AG10803 (cell line): Measurements from ENCODE around the gene AMTN.
"Not testable (repeated sequence)": the region's sequence is repeated elsewhere in the genome, so short reads cannot be mapped to it uniquely, and the experiment has no call there.

Experiments used
- DNase-seq: peaks from one replicate; pipeline ENCODE4 v3.0.0; 2010; ENCODE audit warnings: low read depth
- H3K4me3 ChIP-seq: 2 replicates; pipeline ENCODE4 v1.5.1; 2011; ENCODE audit warnings: mild to moderate bottlenecking, low read length, control low read depth
- TF ChIP-seq, protein P1 (sequence below): conservative IDR thresholded peaks from 2 replicates; pipeline ENCODE4 v1.5.1; 2011; ENCODE audit warnings: mild to moderate bottlenecking, low read length, control low read depth, inconsistent platforms

AMTN gene

DNA sequence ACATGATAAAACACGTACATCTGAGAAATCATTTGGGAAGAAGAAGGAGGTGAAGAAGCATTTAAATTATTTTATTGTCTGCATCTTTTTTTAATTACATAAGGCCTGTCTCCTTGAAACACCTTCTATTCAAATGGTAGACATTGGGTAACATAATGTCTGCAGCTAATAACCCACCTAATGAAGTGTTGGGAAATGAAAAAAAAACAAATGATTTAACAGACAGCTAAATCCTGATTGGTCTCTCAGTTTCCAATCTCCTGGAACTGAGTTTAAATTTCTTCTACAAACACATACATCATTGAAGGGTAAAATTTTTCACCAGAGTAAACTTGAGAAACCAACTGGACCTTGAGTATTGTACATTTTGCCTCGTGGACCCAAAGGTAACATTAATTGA, at the start of gene AMTN:
TSS of gene AMTN (plus strand) at position 301 of the 400 bp plus-strand sequence. CDS start 209 bp downstream, outside the sequence.
- TF ChIP-seq, protein P1, sequence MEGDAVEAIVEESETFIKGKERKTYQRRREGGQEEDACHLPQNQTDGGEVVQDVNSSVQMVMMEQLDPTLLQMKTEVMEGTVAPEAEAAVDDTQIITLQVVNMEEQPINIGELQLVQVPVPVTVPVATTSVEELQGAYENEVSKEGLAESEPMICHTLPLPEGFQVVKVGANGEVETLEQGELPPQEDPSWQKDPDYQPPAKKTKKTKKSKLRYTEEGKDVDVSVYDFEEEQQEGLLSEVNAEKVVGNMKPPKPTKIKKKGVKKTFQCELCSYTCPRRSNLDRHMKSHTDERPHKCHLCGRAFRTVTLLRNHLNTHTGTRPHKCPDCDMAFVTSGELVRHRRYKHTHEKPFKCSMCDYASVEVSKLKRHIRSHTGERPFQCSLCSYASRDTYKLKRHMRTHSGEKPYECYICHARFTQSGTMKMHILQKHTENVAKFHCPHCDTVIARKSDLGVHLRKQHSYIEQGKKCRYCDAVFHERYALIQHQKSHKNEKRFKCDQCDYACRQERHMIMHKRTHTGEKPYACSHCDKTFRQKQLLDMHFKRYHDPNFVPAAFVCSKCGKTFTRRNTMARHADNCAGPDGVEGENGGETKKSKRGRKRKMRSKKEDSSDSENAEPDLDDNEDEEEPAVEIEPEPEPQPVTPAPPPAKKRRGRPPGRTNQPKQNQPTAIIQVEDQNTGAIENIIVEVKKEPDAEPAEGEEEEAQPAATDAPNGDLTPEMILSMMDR, result no peak
- DNase-seq, result no peak

DNA sequence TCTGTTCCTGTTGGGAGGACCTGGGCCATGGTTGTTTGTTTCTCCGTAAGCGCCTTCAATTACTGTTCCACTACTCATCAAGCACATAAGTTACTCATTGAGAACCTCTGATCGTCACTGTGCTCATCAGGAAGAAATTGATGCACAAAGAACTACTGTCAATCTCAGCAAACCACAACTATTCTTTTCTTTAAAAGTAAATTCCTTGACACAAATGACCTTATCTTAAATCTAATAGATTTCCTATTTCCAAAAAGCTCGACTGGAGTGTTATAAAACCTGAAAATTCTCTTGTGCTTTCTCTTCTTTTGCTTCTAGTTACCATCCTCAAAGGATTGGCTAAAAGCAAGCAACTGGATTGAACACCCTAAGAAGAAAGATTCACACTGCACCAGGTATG, 46.5 kb upstream of the AMTN start, which contains the start of gene MUC7:
TSS of gene MUC7 (plus strand) at position 301 of the 400 bp plus-strand sequence. CDS start 1,825 bp downstream, outside the sequence.
- TF ChIP-seq, protein P1, result no peak
- H3K4me3 ChIP-seq, result no peak within 1 kb of the TSS
- DNase-seq, result no peak

More for the DNA sequence above, at the start of gene AMTN:
- H3K4me3 ChIP-seq, result no peak within 1 kb of the TSS

DNA sequence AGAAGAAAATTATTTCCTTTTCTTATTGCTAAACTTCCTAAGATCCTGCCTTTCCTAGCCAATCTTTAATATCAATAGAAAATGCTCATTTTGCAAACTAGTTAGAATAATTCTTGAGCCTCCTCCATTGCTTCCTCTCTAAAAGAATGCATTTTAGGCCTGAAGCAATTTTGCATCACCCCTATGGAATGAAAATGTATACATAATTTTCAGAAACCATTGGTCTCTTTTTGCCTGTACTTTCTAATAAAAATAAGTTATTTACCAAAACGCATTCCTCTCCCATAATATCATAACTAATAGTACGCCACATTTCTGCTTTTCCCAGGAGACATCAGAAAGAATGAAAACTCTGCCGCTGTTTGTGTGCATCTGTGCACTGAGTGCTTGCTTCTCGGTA, 44.7 kb upstream of the AMTN start:
- TF ChIP-seq, protein P1, result no peak
- H3K4me3 ChIP-seq, result no peak overlapping the region
- no peak for DNase-seq

- TF ChIP-seq, protein P1, result no peak
These were observed 29.6 kb upstream of the AMTN start for GRCh38 chr4:70488748-70489147.

DNA sequence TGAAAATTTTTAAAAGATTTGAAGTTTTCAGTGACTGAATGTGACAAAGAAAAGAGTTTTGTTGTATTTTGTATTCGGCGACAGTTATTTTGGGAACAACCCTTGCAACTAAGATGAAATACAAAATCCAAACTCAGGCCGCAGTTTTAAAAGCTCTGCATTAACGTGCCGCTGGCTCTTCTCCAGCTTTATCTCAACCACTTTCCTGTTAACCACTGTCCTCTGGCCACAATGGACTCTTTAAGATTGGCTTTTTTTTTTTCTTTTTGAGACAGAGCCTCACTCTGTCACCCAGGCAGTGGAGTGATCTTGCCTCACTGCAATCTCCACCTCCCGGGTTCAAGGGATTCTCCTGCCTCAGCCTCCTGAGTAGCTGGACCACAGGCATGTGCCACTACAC, 22.1 kb upstream of the AMTN start:
- no peak overlapping the region for H3K4me3 ChIP-seq
- TF ChIP-seq, protein P1, result no peak

More at GRCh38 chr4:70488748-70489147, 29.6 kb upstream of the AMTN start:
- H3K4me3 ChIP-seq, result no peak overlapping the region
- no peak for DNase-seq

GRCh38 chr4:70501838-70502237, 16.5 kb upstream of the AMTN start:
- not testable (repeated sequence) for H3K4me3 ChIP-seq, DNase-seq

More for the DNA sequence above, 22.1 kb upstream of the AMTN start:
- no peak for DNase-seq

DNA sequence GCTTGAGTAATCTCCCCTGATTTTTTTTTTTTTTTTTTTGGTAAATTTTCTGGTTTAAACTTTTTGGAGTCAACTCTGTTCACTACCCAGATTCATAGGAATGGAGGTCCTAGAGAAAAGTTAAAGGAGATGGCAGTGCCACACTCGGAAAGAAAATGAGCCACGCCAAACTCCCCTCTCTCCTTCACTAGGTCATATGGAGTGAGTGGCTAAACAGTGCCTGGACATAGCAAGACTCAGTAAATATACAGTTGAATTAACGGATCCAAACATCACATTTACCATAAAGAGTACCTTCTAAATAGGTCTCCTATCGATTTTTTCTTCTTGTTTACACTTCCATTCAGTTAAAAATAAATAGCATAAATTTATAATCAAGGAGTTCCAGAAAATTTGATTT, 13.6 kb upstream of the AMTN start:
- TF ChIP-seq, protein P1, result no peak
- no peak overlapping the region for H3K4me3 ChIP-seq
- no peak for DNase-seq
